SH-SY5Y (cell line): ENCODE measurements around the gene HOXD1.

ENCODE experiments used
- GATA2 ChIP-seq: IDR thresholded peaks from 2 replicates; pipeline ENCODE4 v1.6.1; 2011; ENCODE audit warnings: mild to moderate bottlenecking, low read depth, low read length
- GATA3 ChIP-seq: IDR thresholded peaks from 2 replicates; pipeline ENCODE4 v1.6.1; 2011; ENCODE audit warnings: low read depth, mild to moderate bottlenecking, low read length, moderate library complexity

GRCh38 chr2:176187200-176187898 lies 1.1 kb upstream of the HOXD1 start:
- TF ChIP-seq GATA3 (no peak), GATA2 (no peak; the same call in 1 of the 2 replicates)
